Measurements from ENCODE around the gene FADS3.

DNA sequence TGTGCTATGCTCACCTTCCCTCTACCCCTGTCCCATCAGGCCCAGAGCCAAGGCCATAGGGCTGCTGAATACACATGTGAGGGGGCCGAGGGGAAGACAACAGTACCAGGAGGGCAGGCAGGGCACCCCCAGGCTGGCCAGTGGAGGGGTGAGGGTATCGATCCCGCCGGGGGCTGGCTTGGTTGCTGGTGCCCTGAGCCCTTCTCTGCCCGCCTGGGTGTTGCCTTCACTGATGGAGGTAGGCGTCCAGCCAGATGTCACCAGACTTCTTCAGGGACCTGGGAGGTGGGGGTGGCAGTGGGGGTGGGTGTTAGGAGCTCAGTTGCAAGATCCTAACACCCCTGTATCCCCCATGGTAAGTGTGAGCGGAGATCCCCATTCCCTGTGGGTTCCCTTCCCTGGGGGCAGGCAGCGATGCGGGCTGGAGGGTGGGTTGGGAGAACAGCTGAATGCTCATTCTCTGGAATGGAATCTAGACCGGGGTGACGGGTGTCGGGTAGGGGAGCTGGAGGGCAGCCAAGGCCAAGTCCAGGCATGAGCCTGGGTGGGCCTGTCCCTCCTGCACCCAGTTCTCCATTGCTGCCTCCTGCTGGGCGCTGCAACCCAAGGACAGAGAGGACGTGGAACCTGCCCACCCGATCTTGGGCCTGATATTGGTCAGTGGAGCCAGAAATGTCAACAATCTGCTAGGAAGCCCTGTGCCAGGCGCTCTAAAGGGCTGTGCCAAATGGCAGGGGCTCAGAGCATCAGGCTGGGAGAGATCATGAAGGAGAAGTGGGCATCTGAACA is 17.6 kb downstream of the FADS3 start:
- TF ChIP-seq, protein P1, sequence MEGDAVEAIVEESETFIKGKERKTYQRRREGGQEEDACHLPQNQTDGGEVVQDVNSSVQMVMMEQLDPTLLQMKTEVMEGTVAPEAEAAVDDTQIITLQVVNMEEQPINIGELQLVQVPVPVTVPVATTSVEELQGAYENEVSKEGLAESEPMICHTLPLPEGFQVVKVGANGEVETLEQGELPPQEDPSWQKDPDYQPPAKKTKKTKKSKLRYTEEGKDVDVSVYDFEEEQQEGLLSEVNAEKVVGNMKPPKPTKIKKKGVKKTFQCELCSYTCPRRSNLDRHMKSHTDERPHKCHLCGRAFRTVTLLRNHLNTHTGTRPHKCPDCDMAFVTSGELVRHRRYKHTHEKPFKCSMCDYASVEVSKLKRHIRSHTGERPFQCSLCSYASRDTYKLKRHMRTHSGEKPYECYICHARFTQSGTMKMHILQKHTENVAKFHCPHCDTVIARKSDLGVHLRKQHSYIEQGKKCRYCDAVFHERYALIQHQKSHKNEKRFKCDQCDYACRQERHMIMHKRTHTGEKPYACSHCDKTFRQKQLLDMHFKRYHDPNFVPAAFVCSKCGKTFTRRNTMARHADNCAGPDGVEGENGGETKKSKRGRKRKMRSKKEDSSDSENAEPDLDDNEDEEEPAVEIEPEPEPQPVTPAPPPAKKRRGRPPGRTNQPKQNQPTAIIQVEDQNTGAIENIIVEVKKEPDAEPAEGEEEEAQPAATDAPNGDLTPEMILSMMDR (IDR thresholded peaks at IDR 0.05): no peak
- no peak for TF ChIP-seq EZH2 (IDR thresholded peaks at IDR 0.05; ENCODE audit: borderline replicate concordance, insufficient read depth, low read depth, low read length, poor library complexity, severe bottlenecking)
